C4-2B (cell line): ENCODE data around the gene TEX12.

Experiments used
- H3K27ac ChIP-seq: fragments of 450-650 bp; 2 replicates; pipeline ENCODE4 v1.5.1; 2017
- CTCF ChIP-seq: fragments of 450-650 bp; conservative IDR thresholded peaks from 2 replicates; pipeline ENCODE4 v1.5.1; 2017; ENCODE audit warnings: mild to moderate bottlenecking
- ZFX ChIP-seq: fragments of 450-650 bp; IDR thresholded peaks from 2 replicates; pipeline ENCODE4 v1.6.1; 2017

Gene TEX12

GRCh38 chr11:112166562-112166961 is 610 bp upstream of the TEX12 start:
- TF ChIP-seq ZFX (no peak), CTCF (no peak)
- H3K27ac ChIP-seq: no peak overlapping the region

- no peak overlapping the region for H3K27ac ChIP-seq
- no peak for TF ChIP-seq CTCF
Measured at GRCh38 chr11:112172362-112172994, 5.3 kb downstream of the TEX12 start.

DNA sequence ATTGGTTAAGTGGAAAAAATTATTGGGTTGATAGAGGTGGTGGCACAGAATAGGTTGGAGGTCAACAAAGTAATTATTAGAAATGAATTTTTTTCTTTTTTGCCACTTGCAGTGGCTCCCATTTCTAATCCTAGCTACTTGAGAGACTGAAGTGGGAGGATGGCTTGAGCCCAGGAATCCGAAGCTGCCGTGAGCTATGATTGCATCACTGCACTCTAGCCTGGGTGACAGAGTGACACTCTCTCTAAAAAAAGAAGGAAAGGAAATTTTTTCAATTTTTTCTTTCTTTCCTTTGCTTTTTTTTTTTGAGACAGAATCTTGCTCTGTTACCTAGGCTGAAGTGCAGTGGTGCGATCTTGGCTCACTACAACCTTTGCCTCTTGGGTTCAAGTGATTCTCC is 6.0 kb downstream of the TEX12 start:
- TF ChIP-seq ZFX (no peak), CTCF (no peak)
- H3K27ac ChIP-seq: no peak overlapping the region

DNA sequence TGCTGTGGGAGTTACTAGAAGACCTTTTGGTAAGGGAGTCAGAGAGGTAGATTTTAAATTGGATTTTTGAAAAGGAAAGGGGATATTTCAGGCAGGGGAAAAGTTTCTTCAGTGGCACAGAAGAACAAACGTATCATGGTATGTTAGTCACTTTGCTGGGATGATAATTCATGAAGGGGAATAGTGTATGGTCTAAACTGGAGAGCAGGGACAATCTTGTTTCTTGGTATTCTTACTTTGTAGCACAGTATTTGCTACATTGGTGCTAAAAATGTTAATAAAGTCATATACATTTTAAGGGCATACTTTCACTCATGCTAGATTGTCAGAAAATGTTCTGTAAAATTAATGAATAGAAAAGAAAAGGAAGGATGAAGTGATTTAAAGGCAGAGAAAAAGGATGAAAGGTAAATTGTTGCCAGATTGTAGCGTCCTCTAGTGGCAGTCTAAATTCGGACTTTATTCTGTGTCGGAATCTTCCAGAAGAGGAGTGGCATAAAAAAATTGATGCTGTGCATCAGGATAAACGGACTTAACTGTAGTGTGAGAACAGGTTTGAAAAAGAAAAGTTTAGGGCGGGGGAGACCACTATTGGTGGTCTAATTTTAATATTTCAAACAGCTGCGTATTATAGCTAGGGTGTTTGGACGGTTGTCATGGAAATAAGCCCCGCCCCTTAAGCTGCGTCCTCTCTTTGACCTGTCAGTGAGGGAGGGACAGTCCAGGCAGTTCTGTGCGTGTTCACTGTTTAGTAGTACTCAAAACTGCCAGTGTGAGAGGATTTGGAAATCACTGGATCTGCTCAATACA is 7.8 kb downstream of the TEX12 start, which contains the start of gene BCO2:
Gene BCO2, plus strand, starts transcription at position 724 of the 810 bp plus-strand sequence. CDS start 90 bp downstream, outside the sequence.
- no peak within 1 kb of the TSS for H3K27ac ChIP-seq
- TF ChIP-seq ZFX (no peak), CTCF (peak; percentile 90)

GRCh38 chr11:112175599-112175952 is 8.4 kb downstream of the TEX12 start:
- TF ChIP-seq CTCF (no peak), ZFX (no peak)
- H3K27ac ChIP-seq: no peak overlapping the region

- TF ChIP-seq CTCF (no peak), ZFX (no peak)
Measured at GRCh38 chr11:112176077-112176476, 8.9 kb downstream of the TEX12 start.

GRCh38 chr11:112177589-112177988 is 10.4 kb downstream of the TEX12 start:
- no peak overlapping the region for H3K27ac ChIP-seq
- TF ChIP-seq CTCF (no peak), ZFX (no peak)

More at GRCh38 chr11:112176077-112176476, 8.9 kb downstream of the TEX12 start:
- H3K27ac ChIP-seq: no peak overlapping the region
